ENCODE results near the gene SPRED2.
A peak's percentile ranks its signal among the peaks of the same experiment; 100 is the strongest.

Gene SPRED2

DNA sequence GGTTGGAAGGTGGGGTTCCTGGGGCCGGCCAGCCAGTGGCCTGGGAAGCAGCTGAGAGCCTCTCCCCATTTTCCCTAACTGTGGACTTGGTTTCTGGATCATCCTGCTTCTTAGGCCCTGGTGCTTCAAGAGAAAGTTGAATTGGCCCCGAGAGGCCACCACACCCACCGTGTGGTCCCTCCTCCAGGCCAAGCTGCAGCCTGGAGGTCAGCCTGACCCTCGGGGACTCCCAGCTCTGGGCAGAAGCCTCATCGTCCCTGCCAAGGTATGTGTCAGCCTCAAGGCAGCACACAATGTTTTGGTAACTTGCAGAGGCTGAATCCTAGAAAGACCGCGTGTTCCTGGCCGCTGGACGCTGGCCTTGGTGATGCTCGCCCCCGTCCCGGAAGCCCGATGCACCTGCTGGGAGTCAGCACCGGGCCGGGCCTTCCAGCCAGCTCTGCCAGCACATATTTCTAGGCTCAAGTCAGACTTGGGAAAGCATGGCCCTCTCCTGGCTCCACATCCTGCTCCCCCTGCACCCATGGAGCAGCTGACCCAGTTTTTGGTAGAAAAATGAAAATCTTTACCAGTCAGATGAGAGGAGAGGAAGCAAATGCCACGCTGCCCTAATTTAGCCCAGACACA lies 132.2 kb downstream of the SPRED2 start:
- TF ChIP-seq, protein P1, sequence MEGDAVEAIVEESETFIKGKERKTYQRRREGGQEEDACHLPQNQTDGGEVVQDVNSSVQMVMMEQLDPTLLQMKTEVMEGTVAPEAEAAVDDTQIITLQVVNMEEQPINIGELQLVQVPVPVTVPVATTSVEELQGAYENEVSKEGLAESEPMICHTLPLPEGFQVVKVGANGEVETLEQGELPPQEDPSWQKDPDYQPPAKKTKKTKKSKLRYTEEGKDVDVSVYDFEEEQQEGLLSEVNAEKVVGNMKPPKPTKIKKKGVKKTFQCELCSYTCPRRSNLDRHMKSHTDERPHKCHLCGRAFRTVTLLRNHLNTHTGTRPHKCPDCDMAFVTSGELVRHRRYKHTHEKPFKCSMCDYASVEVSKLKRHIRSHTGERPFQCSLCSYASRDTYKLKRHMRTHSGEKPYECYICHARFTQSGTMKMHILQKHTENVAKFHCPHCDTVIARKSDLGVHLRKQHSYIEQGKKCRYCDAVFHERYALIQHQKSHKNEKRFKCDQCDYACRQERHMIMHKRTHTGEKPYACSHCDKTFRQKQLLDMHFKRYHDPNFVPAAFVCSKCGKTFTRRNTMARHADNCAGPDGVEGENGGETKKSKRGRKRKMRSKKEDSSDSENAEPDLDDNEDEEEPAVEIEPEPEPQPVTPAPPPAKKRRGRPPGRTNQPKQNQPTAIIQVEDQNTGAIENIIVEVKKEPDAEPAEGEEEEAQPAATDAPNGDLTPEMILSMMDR (IDR thresholded peaks at IDR 0.05; ENCODE audit: low read depth, low read length, poor library complexity, severe bottlenecking): no peak
- no peak for TF ChIP-seq EZH2phosphoT487 (IDR thresholded peaks at IDR 0.05; ENCODE audit: borderline replicate concordance, low read length)
- H3K9me3 ChIP-seq (ENCODE audit: control insufficient read depth, insufficient read depth, low read length): no peaks in the 10 kb centered on the region
- H3K27ac ChIP-seq (ENCODE audit: low read depth, low read length): peak overlapping the region; percentile 35
- H3K36me3 ChIP-seq (ENCODE audit: control insufficient read depth, low read length): no peaks in the 10 kb centered on the region
- H3F3A ChIP-seq (ENCODE audit: control insufficient read depth, insufficient read depth): no peaks in the 10 kb centered on the region
- H3K4me3 ChIP-seq (ENCODE audit: low read length): 0 out of 2 replicates have a peak overlapping the region, but pooled peaks have one; percentile 27
- peaks cover 40% of the 10 kb centered on the region for H3K4me1 ChIP-seq (ENCODE audit: control insufficient read depth, low read length)
- no peaks in the 10 kb centered on the region for H3K27me3 ChIP-seq (ENCODE audit: control insufficient read depth, low read length)
- no peaks in the 10 kb centered on the region for H3K79me2 ChIP-seq (ENCODE audit: control insufficient read depth, low read length)
- H3K4me2 ChIP-seq (ENCODE audit: low read length): peak overlapping the region; percentile 55
- H4K20me1 ChIP-seq (ENCODE audit: control insufficient read depth, insufficient read depth, low read depth, low read length): no peaks in the 10 kb centered on the region
- no peaks in the 10 kb centered on the region for H3K9me2 ChIP-seq (replicated peaks; ENCODE audit: control insufficient read depth, low read length)

DNA sequence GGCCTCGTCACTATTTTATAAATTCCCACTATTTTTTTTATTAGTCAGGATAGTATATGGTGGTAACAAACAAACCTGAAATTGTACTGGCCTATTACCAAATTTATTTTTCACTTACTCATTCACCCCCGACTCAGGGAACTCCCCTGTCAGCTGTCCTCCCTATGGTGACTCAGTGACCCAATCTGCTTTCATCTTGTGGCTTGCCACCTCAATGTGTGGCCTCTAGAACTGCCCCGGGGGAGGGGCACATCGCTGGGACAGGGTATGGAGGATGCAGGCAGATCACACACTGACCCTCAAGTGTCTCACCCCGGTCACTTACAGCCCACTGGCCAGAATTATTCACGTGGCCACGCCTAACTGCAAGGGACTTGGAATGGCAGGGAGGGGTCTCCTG lies 133.2 kb downstream of the SPRED2 start:
- H3K4me3 ChIP-seq (ENCODE audit: low read length): no peak overlapping the region
- H3K79me2 ChIP-seq (ENCODE audit: control insufficient read depth, low read length): no peaks in the 10 kb centered on the region
- H3K4me2 ChIP-seq (ENCODE audit: low read length): no peak overlapping the region
- H3K36me3 ChIP-seq (ENCODE audit: control insufficient read depth, low read length): no peaks in the 10 kb centered on the region
- no peaks in the 10 kb centered on the region for H3F3A ChIP-seq (ENCODE audit: control insufficient read depth, insufficient read depth)
- H3K27me3 ChIP-seq (ENCODE audit: control insufficient read depth, low read length): peaks cover 4% of the 10 kb centered on the region
- no peaks in the 10 kb centered on the region for H4K20me1 ChIP-seq (ENCODE audit: control insufficient read depth, insufficient read depth, low read depth, low read length)
- TF ChIP-seq, protein P1 (IDR thresholded peaks at IDR 0.05; ENCODE audit: low read depth, low read length, poor library complexity, severe bottlenecking): no peak
- no peaks in the 10 kb centered on the region for H3K9me3 ChIP-seq (ENCODE audit: control insufficient read depth, insufficient read depth, low read length)
- no peaks in the 10 kb centered on the region for H3K9me2 ChIP-seq (replicated peaks; ENCODE audit: control insufficient read depth, low read length)
- no peak overlapping the region for H3K27ac ChIP-seq (ENCODE audit: low read depth, low read length)
- peaks cover 40% of the 10 kb centered on the region for H3K4me1 ChIP-seq (ENCODE audit: control insufficient read depth, low read length)

DNA sequence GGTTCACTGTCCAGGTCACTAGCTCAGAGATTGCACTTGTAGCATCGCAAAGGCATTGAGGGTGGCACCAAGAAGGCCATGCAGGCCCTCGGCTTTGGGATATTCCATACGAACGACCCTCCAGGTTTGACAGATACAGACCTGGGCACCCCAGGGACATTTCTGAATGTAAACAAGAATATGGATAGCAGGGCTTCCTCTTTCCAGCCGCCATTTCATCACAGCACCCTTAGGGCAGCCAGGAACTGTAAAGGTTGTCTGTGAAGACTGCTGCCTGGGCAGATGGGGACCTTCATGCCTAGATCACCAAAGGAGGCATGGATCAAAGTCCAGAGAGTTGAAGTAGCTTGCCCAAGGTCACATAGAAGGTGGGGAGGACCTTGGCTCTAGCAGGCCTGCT lies 134.3 kb downstream of the SPRED2 start:
- no peaks in the 10 kb centered on the region for H3K79me2 ChIP-seq (ENCODE audit: control insufficient read depth, low read length)
- peaks cover 38% of the 10 kb centered on the region for H3K4me1 ChIP-seq (ENCODE audit: control insufficient read depth, low read length)
- H4K20me1 ChIP-seq (ENCODE audit: control insufficient read depth, insufficient read depth, low read depth, low read length): no peaks in the 10 kb centered on the region
- H3K9me3 ChIP-seq (ENCODE audit: control insufficient read depth, insufficient read depth, low read length): no peaks in the 10 kb centered on the region
- no peaks in the 10 kb centered on the region for H3K9me2 ChIP-seq (replicated peaks; ENCODE audit: control insufficient read depth, low read length)
- H3F3A ChIP-seq (ENCODE audit: control insufficient read depth, insufficient read depth): no peaks in the 10 kb centered on the region
- H3K27me3 ChIP-seq (ENCODE audit: control insufficient read depth, low read length): peaks cover 4% of the 10 kb centered on the region
- no peak overlapping the region for H3K4me3 ChIP-seq (ENCODE audit: low read length)
- H3K36me3 ChIP-seq (ENCODE audit: control insufficient read depth, low read length): no peaks in the 10 kb centered on the region
- no peak overlapping the region for H3K4me2 ChIP-seq (ENCODE audit: low read length)
- TF ChIP-seq EZH2phosphoT487 (IDR thresholded peaks at IDR 0.05; ENCODE audit: borderline replicate concordance, low read length): no peak
- TF ChIP-seq, protein P1 (IDR thresholded peaks at IDR 0.05; ENCODE audit: low read depth, low read length, poor library complexity, severe bottlenecking): no peak
- no peak overlapping the region for H3K27ac ChIP-seq (ENCODE audit: low read depth, low read length)
